NOMO-1 treated with dmso at 0.1 percent for 144 hours (cell line): ENCODE results near the gene PILRB.
A peak's percentile ranks its signal among the peaks of the same experiment; 100 is the strongest.
"Not testable (repeated sequence)": the region's sequence is repeated elsewhere in the genome, so short reads cannot be mapped to it uniquely, and the experiment has no call there.

Experiments used
- DNase-seq: peaks from one replicate; lab custom pipeline; 2025; ENCODE audit not compliant: unreplicated experiment; lab: John Stamatoyannopoulos, UW

The PILRB gene

DNA sequence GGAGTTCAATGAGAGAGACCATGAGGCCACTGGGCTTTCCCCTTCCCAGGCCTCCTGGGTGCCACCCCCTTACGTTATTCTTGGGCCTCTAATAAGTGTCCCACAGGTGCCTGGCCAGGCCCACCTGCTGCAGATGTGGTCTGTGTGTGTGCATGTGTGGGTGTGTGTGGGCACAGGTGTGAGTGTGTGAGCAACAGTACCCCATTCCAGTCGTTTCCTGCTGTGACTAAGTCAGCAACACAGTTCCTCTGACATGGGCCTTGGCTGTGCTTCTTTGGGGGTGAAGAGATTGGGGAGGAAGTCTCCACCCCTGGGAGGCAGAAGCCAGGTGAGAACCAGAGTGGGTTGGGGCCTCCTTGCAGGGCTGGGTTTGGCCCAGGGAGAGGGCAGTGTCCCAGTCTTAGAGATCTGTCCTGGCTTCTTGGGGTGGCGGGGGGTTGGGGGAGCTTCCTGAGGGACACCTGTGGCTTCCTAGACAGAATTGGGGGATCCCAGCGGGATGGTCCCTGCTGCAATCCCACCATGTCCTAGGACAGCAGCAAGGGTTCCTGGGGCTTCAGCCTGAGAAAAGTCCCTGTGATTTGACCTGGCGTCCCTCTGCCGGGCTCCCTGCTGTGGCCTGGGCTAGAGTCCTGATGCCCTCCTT lies 4.1 kb upstream of the PILRB start:
- DNase-seq, result no peak

GRCh38 chr7:100356416-100357068 lies 1.4 kb upstream of the PILRB start:
- no peak for DNase-seq

DNA sequence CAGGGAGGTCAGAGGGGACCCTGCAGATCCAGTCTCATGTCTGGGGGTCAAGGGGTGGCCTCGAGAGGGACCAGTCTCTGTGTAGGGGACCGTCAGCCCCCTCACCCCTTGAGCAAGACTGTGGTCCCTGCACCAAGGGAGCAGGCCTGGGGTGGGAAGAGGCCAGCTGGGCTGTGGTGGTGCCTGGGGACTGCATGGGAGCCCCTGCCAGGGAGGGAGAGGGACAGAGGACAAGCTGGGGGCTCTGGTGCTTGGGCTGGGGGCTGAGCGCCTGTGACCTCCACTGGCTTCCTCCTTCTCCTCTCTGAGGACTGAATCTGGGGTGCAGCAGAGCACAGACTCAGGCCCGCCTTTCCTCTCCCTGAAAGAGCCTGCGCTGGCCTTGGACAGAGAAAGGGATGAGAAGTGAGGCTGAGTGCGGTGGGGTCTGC lies 771 bp upstream of the PILRB start:
- DNase-seq, result no peak

DNA sequence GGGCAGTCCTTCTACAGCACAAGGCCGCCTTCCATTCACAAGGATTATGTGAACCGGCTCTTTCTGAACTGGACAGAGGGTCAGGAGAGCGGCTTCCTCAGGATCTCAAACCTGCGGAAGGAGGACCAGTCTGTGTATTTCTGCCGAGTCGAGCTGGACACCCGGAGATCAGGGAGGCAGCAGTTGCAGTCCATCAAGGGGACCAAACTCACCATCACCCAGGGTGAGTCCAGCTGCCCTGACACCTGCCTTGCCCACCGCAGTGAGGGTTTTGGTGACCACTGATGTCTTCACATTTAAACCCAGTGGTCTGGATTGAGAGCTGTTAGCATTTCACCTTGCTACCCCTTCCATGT lies 918 bp downstream of the PILRB start:
- no peak for DNase-seq

DNA sequence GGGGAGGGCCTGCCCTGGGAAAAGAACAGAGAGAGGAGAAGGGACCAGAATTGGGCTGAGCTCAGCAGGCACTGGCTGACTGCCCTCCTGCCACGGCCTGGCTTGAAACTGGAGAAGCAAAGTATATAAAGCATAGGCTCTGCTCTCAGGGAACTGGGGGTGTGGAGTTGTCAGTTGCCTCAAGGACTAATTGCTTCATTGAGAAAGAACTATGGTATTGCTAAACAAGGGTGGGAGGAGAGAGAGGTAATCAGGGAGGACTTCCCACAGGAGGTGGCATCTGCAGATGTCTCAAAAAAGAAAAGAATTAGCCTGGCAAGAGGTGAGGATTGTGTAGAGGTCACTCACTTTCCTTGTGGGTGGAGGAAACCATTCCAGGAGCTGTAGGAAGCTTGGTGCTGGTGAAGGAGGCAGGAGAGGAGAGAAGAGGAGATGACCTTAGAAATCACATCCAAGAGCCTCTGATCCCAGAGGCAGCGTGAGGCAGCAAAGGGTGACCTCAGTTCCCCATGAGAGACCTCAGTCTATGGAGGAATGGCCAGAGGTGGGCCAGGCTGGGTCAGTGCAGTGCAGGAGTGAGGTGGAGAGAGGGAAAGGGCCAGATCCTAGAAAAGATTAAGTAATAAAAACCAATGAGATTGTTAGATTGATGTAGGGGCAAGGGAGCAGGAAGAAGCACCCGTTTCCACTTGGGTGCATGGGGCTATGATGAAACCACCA lies 2.4 kb downstream of the PILRB start:
- DNase-seq, result peak; percentile 81

DNA sequence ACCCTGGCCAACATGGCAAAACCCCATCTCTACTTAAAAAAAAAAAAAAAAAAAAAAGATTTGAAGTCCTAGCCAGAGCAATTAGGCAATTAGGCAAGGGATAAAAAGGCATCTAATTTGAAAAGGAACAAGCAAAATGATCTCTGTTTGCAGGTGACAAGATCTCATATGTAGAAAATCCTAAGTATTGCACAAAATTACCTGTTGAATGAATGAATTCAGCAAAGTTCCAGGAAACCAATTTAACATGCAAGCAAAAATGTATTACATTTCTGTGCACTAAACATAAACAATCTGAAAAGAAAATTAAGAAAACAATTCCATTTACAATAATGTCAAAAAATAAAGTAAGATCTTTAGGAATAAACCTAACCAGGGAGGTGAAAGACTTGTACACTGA lies 5.2 kb downstream of the PILRB start:
- no peak for DNase-seq

DNA sequence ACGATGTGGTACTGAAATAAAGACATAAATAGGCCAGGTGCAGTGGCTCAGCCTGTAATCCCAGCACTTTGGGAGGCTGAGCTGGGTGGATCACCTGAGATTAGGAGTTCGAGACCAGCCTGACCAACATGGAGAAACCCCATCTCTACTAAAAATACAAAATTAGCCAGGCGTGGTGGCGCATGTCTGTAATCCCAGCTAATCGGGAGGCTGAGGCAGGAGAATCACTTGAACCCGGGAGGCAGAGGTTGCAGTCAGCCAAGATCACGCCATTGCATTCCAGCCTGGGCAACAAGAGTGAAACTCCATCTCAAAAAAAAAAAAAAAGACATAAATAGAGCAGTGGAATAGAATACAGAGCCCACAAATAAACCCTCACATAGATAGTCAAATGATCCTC lies 5.9 kb downstream of the PILRB start:
- not testable (repeated sequence) for DNase-seq

- DNase-seq, result no peak
Observed at GRCh38 chr7:100364480-100364879, 6.6 kb downstream of the PILRB start.

DNA sequence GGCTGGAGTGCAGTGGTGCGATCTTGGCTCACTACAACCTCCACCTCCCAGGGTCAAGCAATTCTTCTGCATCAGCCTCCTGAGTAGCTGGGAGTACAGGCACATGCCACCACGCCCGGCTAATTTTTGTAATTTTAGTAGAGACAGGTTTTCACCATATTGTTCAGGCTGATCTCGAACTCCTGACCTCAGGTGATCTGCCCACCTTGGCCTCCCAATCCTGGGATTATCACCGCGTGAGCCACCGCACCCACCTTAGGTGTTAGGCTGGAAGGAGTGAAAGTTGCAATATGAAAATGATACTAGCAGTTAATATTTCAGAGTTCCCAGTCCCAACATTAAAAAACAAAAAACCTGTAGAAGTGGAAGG lies 8.1 kb downstream of the PILRB start:
- DNase-seq, result not testable (repeated sequence)

DNA sequence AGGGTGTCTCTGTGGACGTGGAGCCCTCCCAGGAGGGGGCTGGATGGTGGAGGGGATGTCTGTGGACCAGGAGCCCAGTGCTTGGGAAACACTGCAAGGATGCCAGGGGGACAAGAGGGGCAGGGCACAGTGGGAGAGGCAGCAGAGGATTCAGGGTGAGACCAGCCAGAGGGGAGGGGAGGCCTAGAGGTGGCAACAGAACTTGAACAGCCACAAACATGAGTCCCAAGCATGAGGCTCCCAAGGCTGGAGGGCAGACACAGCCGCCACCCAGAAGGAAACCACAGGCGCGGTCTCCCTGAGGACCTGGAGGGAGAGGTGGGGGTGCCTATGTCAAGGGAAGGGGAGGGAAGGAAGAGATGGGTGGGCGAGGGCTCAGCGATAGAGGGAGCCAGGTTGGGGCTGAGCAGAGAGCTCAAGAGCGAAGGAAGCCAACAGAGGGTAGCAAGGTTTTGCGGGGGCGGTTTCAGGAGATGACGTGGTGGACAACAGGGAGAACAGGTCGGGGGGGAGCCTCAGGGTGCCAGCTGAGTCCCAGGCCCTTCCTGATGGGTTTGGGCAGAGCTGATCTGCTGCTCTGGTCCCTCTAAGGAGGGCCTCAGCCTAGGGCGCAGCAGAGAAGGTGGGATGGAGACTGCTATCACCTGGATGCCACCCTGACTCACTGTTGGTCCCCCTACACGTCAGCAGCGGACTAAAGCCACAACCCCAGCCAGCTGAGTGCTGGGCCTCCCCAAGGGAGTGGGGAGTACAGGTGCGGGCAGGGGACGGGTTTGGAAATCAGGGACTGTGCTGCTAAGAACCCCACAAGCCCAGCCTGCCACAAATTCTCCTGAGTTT lies 8.7 kb downstream of the PILRB start:
- DNase-seq, result no peak

DNA sequence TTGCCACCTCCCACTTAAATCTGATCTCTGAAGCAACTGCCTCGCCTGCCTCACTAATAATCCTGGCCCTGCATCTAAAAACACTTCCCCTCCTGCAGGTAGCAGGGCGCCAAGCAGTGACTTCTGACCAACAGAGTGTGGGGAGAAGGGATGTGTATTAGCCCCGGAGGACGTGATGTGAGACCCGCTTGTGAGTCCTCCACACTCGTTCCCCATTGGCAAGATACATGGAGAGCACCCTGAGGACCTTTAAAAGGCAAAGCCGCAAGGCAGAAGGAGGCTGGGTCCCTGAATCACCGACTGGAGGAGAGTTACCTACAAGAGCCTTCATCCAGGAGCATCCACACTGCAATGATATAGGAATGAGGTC lies 9.3 kb downstream of the PILRB start:
- no peak for DNase-seq

DNA sequence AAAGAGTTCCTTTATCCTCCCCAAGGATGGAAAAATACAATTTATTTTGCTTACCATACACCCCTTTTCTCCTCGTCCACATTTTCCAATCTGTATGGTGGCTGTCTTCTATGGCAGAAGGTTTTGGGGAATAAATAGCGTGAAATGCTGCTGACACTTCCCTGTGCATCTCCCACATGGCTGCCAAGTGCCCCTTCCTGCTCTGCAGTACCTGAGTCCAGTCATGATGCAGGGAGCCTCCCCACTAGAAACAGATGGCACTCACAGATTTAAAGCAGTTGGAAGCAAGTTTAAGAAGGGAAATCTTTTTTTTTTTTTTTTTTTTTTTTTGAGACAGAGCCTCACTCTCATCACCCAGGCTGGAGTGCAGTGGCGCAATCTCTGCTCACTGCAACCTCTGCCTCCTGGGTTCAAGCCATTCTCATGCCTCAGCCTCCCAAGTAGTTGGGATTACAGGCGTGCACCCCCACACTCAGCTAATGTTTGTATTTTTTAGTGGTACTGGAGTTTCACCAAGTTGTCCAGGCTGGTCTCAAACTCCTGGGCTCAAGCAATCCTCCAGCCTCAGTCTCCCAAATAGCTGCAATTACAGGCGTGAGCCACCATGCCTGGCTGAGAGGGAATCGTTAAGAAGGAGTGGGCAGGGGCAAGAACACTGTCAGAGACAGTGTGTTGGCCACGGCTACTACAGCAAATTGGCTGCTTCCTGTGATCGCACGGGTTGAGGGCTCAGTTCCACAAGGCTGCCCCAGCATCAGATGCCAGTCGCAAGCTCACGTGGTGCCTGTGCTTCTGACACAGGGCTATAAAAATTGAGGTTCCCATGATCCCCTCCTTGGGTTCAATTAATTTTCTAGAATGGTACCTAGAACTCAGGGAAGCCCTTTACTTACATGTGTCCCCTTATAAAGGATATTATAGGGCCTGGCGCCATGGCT lies 10.0 kb downstream of the PILRB start:
- DNase-seq, result no peak

DNA sequence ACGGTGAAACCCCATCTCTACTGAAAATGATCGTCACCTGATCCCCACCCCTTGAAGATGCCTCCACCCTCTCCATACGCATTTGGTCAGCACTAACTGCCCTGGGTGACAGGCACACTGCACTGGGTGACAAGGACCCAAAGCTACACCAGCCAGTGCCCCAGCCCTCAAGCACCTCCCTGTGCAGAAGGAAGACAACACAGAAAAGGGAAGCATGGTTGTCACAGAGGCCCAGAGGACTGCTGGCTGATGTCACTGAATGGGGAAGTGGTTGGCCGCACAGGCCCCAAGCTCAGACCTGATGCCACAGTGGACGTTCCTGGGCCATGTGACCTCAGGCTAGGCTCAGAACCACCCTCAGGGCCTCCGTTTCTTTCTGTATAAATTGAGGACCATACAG lies 11.2 kb downstream of the PILRB start:
- peak; percentile 98 for DNase-seq

- DNase-seq, result no peak
Observed at GRCh38 chr7:100370303-100370702, 12.4 kb downstream of the PILRB start.

DNA sequence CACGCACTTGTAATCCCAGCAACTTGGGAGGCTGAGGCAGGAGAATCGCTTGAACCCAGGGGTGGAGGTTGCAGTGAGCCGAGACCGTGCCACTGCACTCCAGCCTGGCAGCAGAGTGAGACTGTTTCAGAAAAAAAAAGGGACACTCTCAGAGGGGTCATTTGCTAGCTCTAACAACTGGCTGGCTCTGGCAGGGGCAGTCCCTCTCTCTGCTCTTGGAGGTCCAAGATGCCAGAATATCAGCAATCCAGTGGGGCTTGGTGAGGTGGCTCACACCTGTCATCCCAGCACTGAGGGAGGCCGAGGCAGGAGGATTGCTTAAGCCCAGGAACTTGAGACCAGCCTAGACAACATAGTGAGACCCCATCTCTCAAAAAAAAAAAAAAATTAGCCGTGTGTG lies 12.8 kb downstream of the PILRB start:
- DNase-seq, result no peak

DNA sequence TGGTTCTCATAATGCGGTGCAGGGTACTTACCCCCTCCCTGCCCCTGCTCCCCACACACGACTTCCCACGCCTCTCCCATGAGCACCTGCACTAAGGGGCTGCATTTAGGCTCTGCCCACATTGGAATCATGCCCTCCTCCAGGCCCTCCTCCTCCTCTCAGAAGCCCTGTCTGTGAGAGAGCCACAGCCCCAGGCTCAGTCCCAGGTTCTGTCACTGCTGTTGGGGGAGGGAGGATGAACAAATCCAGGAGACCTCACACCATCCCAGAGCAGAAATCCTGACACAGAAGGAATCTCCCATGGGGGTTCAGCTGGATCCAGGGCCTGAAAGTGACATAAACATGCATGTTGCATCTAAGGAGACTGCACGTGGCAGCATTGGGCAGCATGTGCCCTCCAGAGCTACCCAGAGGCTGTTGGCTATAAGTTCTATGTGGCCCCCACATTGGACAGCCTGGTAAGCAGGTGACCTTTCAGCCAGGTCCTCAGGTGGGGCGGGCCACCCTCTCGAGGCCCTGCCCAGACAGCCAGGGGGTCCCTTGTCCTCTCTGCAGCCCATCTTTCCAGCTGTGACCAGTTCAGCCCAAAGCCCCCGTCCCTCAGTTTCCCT lies 13.7 kb downstream of the PILRB start:
- no peak for DNase-seq

- peak; percentile 92 for DNase-seq
Observed at GRCh38 chr7:100372256-100372655, 14.3 kb downstream of the PILRB start.

- DNase-seq, result no peak
Observed at GRCh38 chr7:100372694-100373093, 14.8 kb downstream of the PILRB start.

DNA sequence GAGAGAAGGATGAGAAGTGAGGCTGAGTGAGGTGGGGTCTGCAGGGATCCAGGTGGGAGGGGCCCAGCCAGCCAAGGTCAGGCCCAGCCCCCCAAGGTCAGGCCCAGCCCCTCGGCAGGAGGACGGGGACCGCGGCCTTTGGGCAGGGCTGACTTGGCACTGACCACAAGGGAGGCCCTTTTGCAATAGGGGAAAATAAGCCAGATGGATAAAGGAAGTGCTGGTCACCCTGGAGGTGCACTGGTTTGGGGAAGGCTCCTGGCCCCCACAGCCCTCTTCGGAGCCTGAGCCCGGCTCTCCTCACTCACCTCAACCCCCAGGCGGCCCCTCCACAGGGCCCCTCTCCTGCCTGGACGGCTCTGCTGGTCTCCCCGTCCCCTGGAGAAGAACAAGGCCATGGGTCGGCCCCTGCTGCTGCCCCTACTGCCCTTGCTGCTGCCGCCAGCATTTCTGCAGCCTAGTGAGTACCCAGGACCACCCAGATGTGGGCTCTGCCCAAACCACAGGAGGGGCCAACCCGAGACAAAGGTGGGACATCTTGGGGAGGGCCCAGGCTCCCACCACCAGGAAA lies 15.4 kb downstream of the PILRB start, which contains the start of gene PILRA:
Gene PILRA, plus strand, starts transcription at position 227 of the 571 bp plus-strand sequence. Its CDS starts 170 bp downstream, at position 397.
- DNase-seq, result peak; percentile 20
